Neuronal stem cell (in vitro differentiated cells): Measurements from ENCODE around the gene CIBAR2.
"Not testable (repeated sequence)": the region's sequence is repeated elsewhere in the genome, so short reads cannot be mapped to it uniquely, and the experiment has no call there.

Experiments
- DNase-seq: peaks from one replicate; pipeline ENCODE4 v3.0.0-alpha.2; 2013; ENCODE audit warnings: low spot score
- H2AFZ ChIP-seq: one replicate; pipeline ENCODE4 v1.6.1; 2013; ENCODE audit warnings: mild to moderate bottlenecking, low read length, inconsistent platforms
- H2AK5ac ChIP-seq: 2 replicates; pipeline ENCODE4 v1.6.1; 2013; ENCODE audit warnings: low read depth, mild to moderate bottlenecking, inconsistent platforms, low read length, moderate library complexity, mixed read lengths
- H2BK120ac ChIP-seq: 2 replicates; pipeline ENCODE4 v1.6.1; 2013; ENCODE audit warnings: low read depth, mild to moderate bottlenecking, inconsistent platforms, low read length, moderate library complexity, mixed read lengths
- H2BK12ac ChIP-seq: one replicate; pipeline ENCODE4 v1.6.1; 2013; ENCODE audit warnings: low read length, inconsistent platforms
- H2BK15ac ChIP-seq: 2 replicates; pipeline ENCODE4 v1.6.1; 2013; ENCODE audit warnings: mild to moderate bottlenecking, low read length, inconsistent platforms, mixed read lengths
- H2BK5ac ChIP-seq: one replicate; pipeline ENCODE4 v1.6.1; 2013; ENCODE audit warnings: inconsistent platforms, mild to moderate bottlenecking, low read length, moderate library complexity
- H3K14ac ChIP-seq: one replicate; pipeline ENCODE4 v1.6.1; 2013; ENCODE audit warnings: low read length, inconsistent platforms
- H3K18ac ChIP-seq: 2 replicates; pipeline ENCODE4 v1.6.1; 2013; ENCODE audit warnings: low read length, inconsistent platforms
- H3K23ac ChIP-seq: 2 replicates; pipeline ENCODE4 v1.6.1; 2013; ENCODE audit warnings: low read depth, mild to moderate bottlenecking, mixed read lengths, low read length, inconsistent platforms; ENCODE audit not compliant: poor library complexity
- H3K27ac ChIP-seq: replicated peaks from 3 replicates; pipeline ENCODE4 v1.5.1; 2013; ENCODE audit warnings: low read length, inconsistent platforms
- H3K27me3 ChIP-seq, 3 experiments: 2 replicates each; pipeline ENCODE4 v1.6.1; 2013; ENCODE audit warnings: low read length in 3 of 3, mild to moderate bottlenecking in 2 of 3, inconsistent platforms in 1 of 3, low read depth in 1 of 3, mixed read lengths in 1 of 3, moderate library complexity in 1 of 3; ENCODE audit not compliant: control insufficient read depth in 3 of 3, insufficient read depth in 3 of 3
- H3K36me3 ChIP-seq, 2 donors: replicated peaks in 1 of 2; 2 replicates each; pipeline ENCODE4 v1.6.1; 2013; ENCODE audit warnings: low read length in 2 of 2; ENCODE audit not compliant: control insufficient read depth in 2 of 2, insufficient read depth in 2 of 2
- H3K4ac ChIP-seq: 2 replicates; pipeline ENCODE4 v1.6.1; 2013; ENCODE audit warnings: inconsistent platforms, mild to moderate bottlenecking, low read length, moderate library complexity
- H3K4me1 ChIP-seq, 2 donors: 1 replicate in 1 of 2; 2 replicates in 1 of 2; pipeline ENCODE4 v1.6.1; 2013; ENCODE audit warnings: low read length in 2 of 2, low read depth in 1 of 2; ENCODE audit not compliant: control insufficient read depth in 2 of 2, insufficient read depth in 1 of 2
- H3K4me2 ChIP-seq: one replicate; pipeline ENCODE4 v1.6.1; 2013; ENCODE audit warnings: mild to moderate bottlenecking, low read length, inconsistent platforms; ENCODE audit not compliant: insufficient read depth, poor library complexity, severe bottlenecking
- H3K4me3 ChIP-seq, 2 donors: 2 replicates each; pipeline ENCODE4 v1.5.1; 2013; ENCODE audit warnings: low read length in 2 of 2, mild to moderate bottlenecking in 2 of 2, inconsistent platforms in 1 of 2, moderate library complexity in 1 of 2
- H3K79me1 ChIP-seq: one replicate; pipeline ENCODE4 v1.6.1; 2013; ENCODE audit warnings: low read depth, mild to moderate bottlenecking, inconsistent platforms, low read length, moderate library complexity
- H3K9ac ChIP-seq: one replicate; pipeline ENCODE4 v1.6.1; 2013; ENCODE audit warnings: mild to moderate bottlenecking, low read depth, low read length, inconsistent platforms; ENCODE audit not compliant: poor library complexity
- H3K9me3 ChIP-seq, 2 donors: replicated peaks in 1 of 2; 2 replicates each; pipeline versions ENCODE3 to v1.6.1; 2013; ENCODE audit warnings: low read length in 2 of 2, mild to moderate bottlenecking in 2 of 2, inconsistent platforms in 1 of 2, low read depth in 1 of 2, mixed read lengths in 1 of 2, moderate library complexity in 1 of 2; ENCODE audit not compliant: control insufficient read depth in 2 of 2, insufficient read depth in 1 of 2
- H4K8ac ChIP-seq: one replicate; pipeline ENCODE4 v1.6.1; 2013; ENCODE audit warnings: low read depth, mild to moderate bottlenecking, inconsistent platforms, low read length, moderate library complexity
- H4K91ac ChIP-seq: one replicate; pipeline ENCODE4 v1.6.1; 2013; ENCODE audit warnings: low read length, low read depth, mild to moderate bottlenecking, inconsistent platforms; ENCODE audit not compliant: poor library complexity
- WGBS, 2 donors: extraction: QIAGEN DNeasy Blood & Tissue Kit; methylation state at CpG; one replicate each; pipeline ENCODE4 v1.1.7; 2013; ENCODE audit warnings: missing lambda C conversion rate in 2 of 2, mixed read lengths in 1 of 2; ENCODE audit not compliant: insufficient read length in 2 of 2, insufficient replicate concordance in 1 of 2; ENCODE audit errors: extremely low coverage in 2 of 2; 5-methylcytosine and 5-hydroxymethylcytosine counted together

CIBAR2 gene

GRCh38 chr16:85123441-85123840 lies 11.2 kb upstream of the CIBAR2 start:
- H3K9me3 ChIP-seq, H3K4me3 ChIP-seq, H2BK12ac ChIP-seq, H3K9ac ChIP-seq, H2BK15ac ChIP-seq, H2BK120ac ChIP-seq, H3K27ac ChIP-seq, DNase-seq, H3K4ac ChIP-seq, H2BK5ac ChIP-seq, H3K23ac ChIP-seq, H3K36me3 ChIP-seq, H3K79me1 ChIP-seq, H4K8ac ChIP-seq, H3K27me3 ChIP-seq, H3K14ac ChIP-seq, H2AK5ac ChIP-seq, H4K91ac ChIP-seq, H3K4me2 ChIP-seq: not testable (repeated sequence)
- H3K4me1 ChIP-seq, result peaks cover 6 to 20% of the 10 kb centered on the region in 2 donors
- WGBS, 2 donors, result no CpG with 5 or more reads among the region's 6 CpGs
- peak overlapping the region; percentile 91 for H2AFZ ChIP-seq
- H3K18ac ChIP-seq, result peak overlapping the region; percentile 7

- H2BK12ac ChIP-seq, result no peak overlapping the region
- H3K27me3 ChIP-seq, result no peaks in the 10 kb centered on the region
- H3K9ac ChIP-seq, result no peak overlapping the region
- peak overlapping the region; percentile 28 for H2AFZ ChIP-seq
- H3K23ac ChIP-seq, result no peak overlapping the region
- no peak overlapping the region for H3K4me3 ChIP-seq
- H4K91ac ChIP-seq, result no peak overlapping the region
- no peaks in the 10 kb centered on the region for H3K79me1 ChIP-seq
- no peak overlapping the region for H3K4me2 ChIP-seq
- no peak overlapping the region for H4K8ac ChIP-seq
- H3K18ac ChIP-seq, result no peak overlapping the region
- no peak for DNase-seq
- H2AK5ac ChIP-seq, result no peak overlapping the region
- no peak overlapping the region for H2BK5ac ChIP-seq
- peaks cover 0 to 13% of the 10 kb centered on the region in 2 donors for H3K9me3 ChIP-seq
- H2BK120ac ChIP-seq, result no peak overlapping the region
- H3K4me1 ChIP-seq, result peaks cover 0 to 5% of the 10 kb centered on the region in 2 donors
- no peaks in the 10 kb centered on the region for H3K36me3 ChIP-seq
- WGBS, 2 donors, result no CpG with 5 or more reads among the region's 4 CpGs
- no peak overlapping the region for H2BK15ac ChIP-seq
- no peak overlapping the region for H3K27ac ChIP-seq
- no peak overlapping the region for H3K4ac ChIP-seq
- H3K14ac ChIP-seq, result no peak overlapping the region
These were observed 7.7 kb upstream of the CIBAR2 start for GRCh38 chr16:85120006-85120340.

DNA sequence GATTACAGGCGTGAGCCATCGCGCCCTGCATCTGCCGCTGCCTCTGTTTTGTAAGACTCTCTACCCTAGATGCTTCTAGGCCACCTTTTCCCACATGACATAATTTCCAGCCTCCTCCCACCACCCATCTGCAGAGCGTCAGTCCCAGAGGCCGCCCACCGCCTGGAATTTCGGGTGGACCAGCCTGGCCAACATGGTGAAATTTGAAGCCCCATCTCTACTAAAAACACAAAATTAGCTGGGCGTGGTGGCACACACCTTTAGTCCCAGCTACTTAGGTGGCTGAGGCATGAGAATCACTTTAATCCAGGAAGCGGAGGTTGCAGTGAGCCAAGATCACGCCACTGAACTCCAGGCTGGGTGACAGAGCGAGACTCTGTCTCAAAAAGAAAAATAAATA lies 5.1 kb upstream of the CIBAR2 start:
- WGBS, 2 donors, result no CpG with 5 or more reads among the region's 12 CpGs
- no peak for DNase-seq

GRCh38 chr16:85114909-85115567 lies 2.8 kb upstream of the CIBAR2 start:
- Histone ChIP-seq H4K91ac (no peak overlapping the region), H3K14ac (no peak overlapping the region), H3K4me2 (no peak overlapping the region), H4K8ac (no peak overlapping the region), H3K4me1 (peaks cover 10 to 20% of the 10 kb centered on the region in 2 donors), H3K4ac (no peak overlapping the region), H3K4me3 (no peak overlapping the region), H2AK5ac (no peak overlapping the region), H2AFZ (no peak overlapping the region), H2BK15ac (no peak overlapping the region), H3K27ac (no peak overlapping the region), H2BK12ac (no peak overlapping the region), H3K36me3 (no peaks in the 10 kb centered on the region), H2BK120ac (no peak overlapping the region), H3K79me1 (no peaks in the 10 kb centered on the region), H3K9me3 (peaks cover 0 to 13% of the 10 kb centered on the region in 2 donors), H3K9ac (no peak overlapping the region), H3K27me3 (peaks cover 0 to 8% (median 0%) of the 10 kb centered on the region in 3 experiments), H3K23ac (peak overlapping the region; percentile 60), H3K18ac (no peak overlapping the region), H2BK5ac (no peak overlapping the region)
- WGBS, 2 donors, result no CpG with 5 or more reads among the region's 20 CpGs
- peak; percentile 83 for DNase-seq

More for the DNA sequence above, 5.1 kb upstream of the CIBAR2 start:
- no peak overlapping the region for H3K23ac ChIP-seq
- no peak overlapping the region for H3K9ac ChIP-seq
- H3K9me3 ChIP-seq, result peaks cover 0 to 13% of the 10 kb centered on the region in 2 donors
- H3K27ac ChIP-seq, result no peak overlapping the region
- no peaks in the 10 kb centered on the region for H3K79me1 ChIP-seq
- peak overlapping the region; percentile 11 for H3K18ac ChIP-seq
- H2AK5ac ChIP-seq, result peak overlapping the region; percentile 14
- no peak overlapping the region for H2BK15ac ChIP-seq
- H3K4me3 ChIP-seq, result no peak overlapping the region
- no peak overlapping the region for H3K4ac ChIP-seq
- H4K91ac ChIP-seq, result no peak overlapping the region
- H3K14ac ChIP-seq, result no peak overlapping the region
- no peak overlapping the region for H2AFZ ChIP-seq
- H2BK5ac ChIP-seq, result no peak overlapping the region
- H3K27me3 ChIP-seq, result peaks cover 0 to 5% (median 0%) of the 10 kb centered on the region in 3 experiments
- H3K4me2 ChIP-seq, result no peak overlapping the region
- H2BK12ac ChIP-seq, result no peak overlapping the region
- H3K36me3 ChIP-seq, result no peaks in the 10 kb centered on the region
- H2BK120ac ChIP-seq, result no peak overlapping the region
- peaks cover 3 to 16% of the 10 kb centered on the region in 2 donors for H3K4me1 ChIP-seq
- H4K8ac ChIP-seq, result no peak overlapping the region
